ENCODE measurements around the gene C20orf204. TPM values are rescaled to one million over a fixed set of nuclear protein-coding genes. Genes with fewer than 3 reads are reported as not detected.

The C20orf204 gene
- total and polyA plus RNA-seq, 2 donors (not counting 3 experiments of a cell fraction or from before 2014, with no cell fraction given) = 2.8 to 5.8 TPM

DNA sequence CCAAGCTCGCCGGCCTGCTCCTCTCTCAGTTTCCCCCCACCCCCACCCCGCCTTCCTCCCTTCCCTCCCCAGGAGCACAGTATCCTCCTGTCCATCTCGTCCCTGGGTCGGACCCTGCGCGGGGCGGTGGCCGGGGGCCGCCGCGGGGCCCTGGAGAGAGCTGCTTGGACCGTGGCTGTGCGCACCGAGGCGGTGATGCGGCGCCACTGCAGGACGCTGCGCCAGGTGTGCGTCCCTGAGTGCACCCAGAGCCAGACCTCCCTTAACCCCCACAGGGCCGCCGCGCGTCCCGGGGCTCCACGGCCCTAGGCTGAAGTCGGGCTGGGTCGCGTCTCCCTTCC, 2.2 kb downstream of the C20orf204 start:
- H3K4me1 ChIP-seq (ENCODE audit: control insufficient read depth, extremely low read depth, insufficient read depth, low read length) = peaks cover 40% of the 10 kb centered on the region
- BruUV-seq (replicated peaks) = no TSS peak
- no peak for DNase-seq (ENCODE audit: low read depth, low spot score)
- TF ChIP-seq, protein P1, sequence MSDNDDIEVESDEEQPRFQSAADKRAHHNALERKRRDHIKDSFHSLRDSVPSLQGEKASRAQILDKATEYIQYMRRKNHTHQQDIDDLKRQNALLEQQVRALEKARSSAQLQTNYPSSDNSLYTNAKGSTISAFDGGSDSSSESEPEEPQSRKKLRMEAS (IDR thresholded peaks at IDR 0.05; ENCODE audit: insufficient read depth, insufficient read length) = no peak
- TF ChIP-seq POLR2AphosphoS5 (IDR thresholded peaks at IDR 0.05; ENCODE audit: insufficient read depth, low read depth, low read length) (no peak), JUN (IDR thresholded peaks at IDR 0.05; ENCODE audit: borderline replicate concordance, insufficient read depth, insufficient read length, low read depth) (no peak), MYC (IDR thresholded peaks at IDR 0.05; ENCODE audit: low read depth, low read length) (no peak), POLR2A (IDR thresholded peaks at IDR 0.05; ENCODE audit: low read depth, low read length) (no peak), EZH2 (IDR thresholded peaks at IDR 0.05; ENCODE audit: borderline replicate concordance, low read depth, low read length, severe bottlenecking) (no peak), GATA2 (IDR thresholded peaks at IDR 0.05; ENCODE audit: insufficient read depth, insufficient read length, low read depth, low read length) (no peak)
- TF ChIP-seq, protein P2, sequence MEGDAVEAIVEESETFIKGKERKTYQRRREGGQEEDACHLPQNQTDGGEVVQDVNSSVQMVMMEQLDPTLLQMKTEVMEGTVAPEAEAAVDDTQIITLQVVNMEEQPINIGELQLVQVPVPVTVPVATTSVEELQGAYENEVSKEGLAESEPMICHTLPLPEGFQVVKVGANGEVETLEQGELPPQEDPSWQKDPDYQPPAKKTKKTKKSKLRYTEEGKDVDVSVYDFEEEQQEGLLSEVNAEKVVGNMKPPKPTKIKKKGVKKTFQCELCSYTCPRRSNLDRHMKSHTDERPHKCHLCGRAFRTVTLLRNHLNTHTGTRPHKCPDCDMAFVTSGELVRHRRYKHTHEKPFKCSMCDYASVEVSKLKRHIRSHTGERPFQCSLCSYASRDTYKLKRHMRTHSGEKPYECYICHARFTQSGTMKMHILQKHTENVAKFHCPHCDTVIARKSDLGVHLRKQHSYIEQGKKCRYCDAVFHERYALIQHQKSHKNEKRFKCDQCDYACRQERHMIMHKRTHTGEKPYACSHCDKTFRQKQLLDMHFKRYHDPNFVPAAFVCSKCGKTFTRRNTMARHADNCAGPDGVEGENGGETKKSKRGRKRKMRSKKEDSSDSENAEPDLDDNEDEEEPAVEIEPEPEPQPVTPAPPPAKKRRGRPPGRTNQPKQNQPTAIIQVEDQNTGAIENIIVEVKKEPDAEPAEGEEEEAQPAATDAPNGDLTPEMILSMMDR (IDR thresholded peaks at IDR 0.05; ENCODE audit: extremely low read depth in 1 of 2, insufficient read depth in 1 of 2, low read depth in 1 of 2, low read length in 2 of 2) = no peak
- H3K9me3 ChIP-seq (replicated peaks; ENCODE audit: control insufficient read depth, insufficient read depth, low read length) = no peaks in the 10 kb centered on the region
- intact Hi-C loops (cut with micrococcal nuclease) = no loop called here
- peak overlapping the region; percentile 43 for H2AFZ ChIP-seq (ENCODE audit: low read depth, low read length)
- no peaks in the 10 kb centered on the region for H3K9me1 ChIP-seq (replicated peaks; ENCODE audit: control insufficient read depth, extremely low read depth, insufficient read depth, low read length)
- dilution Hi-C loops (cut with MboI; ENCODE audit: extremely low pct_ligation_motif_present, low sequenced_read_pairs) = no loop called here
- H3K27me3 ChIP-seq (ENCODE audit: control insufficient read depth in 2 of 2, insufficient read depth in 2 of 2, low read length in 2 of 2) = no peaks in the 10 kb centered on the region
- H3K79me2 ChIP-seq (ENCODE audit: control insufficient read depth, insufficient read depth, low read length) = no peaks in the 10 kb centered on the region
- CTCF ChIA-PET = interaction anchor here (0.7 to 7.5 kb wide), 23 partner anchors 8 to 541 kb away, joined by 3 to 412 read pairs (median 6); partner anchors contain the start of genes LKAAEAR1, OPRL1, PRPF6 and PTK6
- no peak for FAIRE-seq
- H3K4me3 ChIP-seq (replicated peaks in 1 of 3; ENCODE audit: insufficient read depth in 1 of 3, low read depth in 1 of 3, low read length in 3 of 3) = peak overlapping the region; percentile 10 to 65 (median 46)
- no peak overlapping the region for H3K27ac ChIP-seq (ENCODE audit: insufficient read depth, low read depth, low read length)
- peak overlapping the region; percentile 51 for H3K9ac ChIP-seq (replicated peaks; ENCODE audit: extremely low read depth, insufficient read depth, low read length)
- POLR2A ChIA-PET = interaction anchor here (0.6 to 2.3 kb wide), 7 partner anchors 11 to 45 kb away, joined by 3 to 21 read pairs (median 6); partner anchors contain the start of genes SOX18 and TCEA2
- no peaks in the 10 kb centered on the region for H3K36me3 ChIP-seq (ENCODE audit: control insufficient read depth in 2 of 2, extremely low read depth in 1 of 2, insufficient read depth in 2 of 2, low read length in 2 of 2)
- peak overlapping the region; percentile 48 for H3K4me2 ChIP-seq (ENCODE audit: insufficient read depth, low read length)
- no peaks in the 10 kb centered on the region for H4K20me1 ChIP-seq (replicated peaks; ENCODE audit: control insufficient read depth, extremely low read depth, insufficient read depth, low read length)

All from endothelial cell of umbilical vein (primary cell).